Progenitor cell of endocrine pancreas (in vitro differentiated cells): ENCODE measurements around the gene LGR6. TPM values are rescaled to one million over a fixed set of nuclear protein-coding genes. Genes with fewer than 3 reads are reported as not detected.

Source experiments
- DNase-seq: peaks from one replicate; pipeline ENCODE4 v3.0.0; 2021; ENCODE audit warnings: low spot score; ENCODE audit not compliant: unreplicated experiment
- H3K27ac Mint-ChIP-seq: 2 replicates; pipeline ENCODE4 v1.8.0; 2021; ENCODE audit warnings: mild to moderate bottlenecking, moderate library complexity, mixed read lengths
- H3K27me3 Mint-ChIP-seq: 2 replicates; pipeline ENCODE4 v1.8.0; 2021; ENCODE audit warnings: mixed read lengths
- H3K36me3 Mint-ChIP-seq: 2 replicates; pipeline ENCODE4 v1.8.0; 2022; ENCODE audit warnings: mixed read lengths; ENCODE audit not compliant: insufficient read depth
- H3K4me1 Mint-ChIP-seq: 2 replicates; pipeline ENCODE4 v1.8.0; 2021; ENCODE audit warnings: low read depth, mixed read lengths
- H3K4me3 Mint-ChIP-seq: 2 replicates; pipeline ENCODE4 v1.8.0; 2021; ENCODE audit warnings: low read depth, mild to moderate bottlenecking, moderate library complexity, mixed read lengths
- H3K9me3 Mint-ChIP-seq: 2 replicates; pipeline ENCODE4 v1.8.0; 2021; ENCODE audit warnings: low read depth, mixed read lengths
- total RNA-seq: library from RNA; stranded (reverse); gene quantifications from 2 replicates; pipeline ENCODE4 v1.2.1, GENCODE V29; 2021
- TF ChIP-seq, protein P1 (sequence below): fragments of 200-600 bp; sonication (generic); IDR thresholded peaks from one replicate; pipeline ENCODE4 v1.5.0; 2021; ENCODE audit warnings: antibody characterized with exemption, mild to moderate bottlenecking; ENCODE audit not compliant: unreplicated experiment

LGR6 gene
- total RNA-seq, 1 donor from 2014 or later, result 0.50 TPM

DNA sequence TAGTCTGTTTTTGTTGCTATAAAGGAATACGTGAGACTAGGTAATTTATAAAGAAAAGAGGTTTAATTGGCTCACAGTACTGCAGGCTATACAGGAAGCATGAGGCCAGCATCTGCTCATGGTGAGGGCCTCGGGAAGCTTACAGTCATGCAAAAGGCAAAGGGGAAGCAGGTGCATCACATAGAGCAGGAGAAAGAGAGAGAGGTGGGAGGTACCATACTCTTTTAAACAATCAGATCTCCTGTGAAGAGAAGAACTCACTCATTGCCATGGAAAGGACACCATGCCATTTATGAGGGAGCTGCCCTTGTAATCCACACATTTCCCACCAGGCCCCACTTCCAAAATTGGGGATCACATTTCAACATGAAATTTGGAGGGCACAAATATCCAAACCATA lies 167.6 kb downstream of the LGR6 start:
- DNase-seq, result no peak
- H3K36me3 Mint-ChIP-seq, result no peaks in the 10 kb centered on the region
- H3K27ac Mint-ChIP-seq, result no peak overlapping the region
- no peak overlapping the region for H3K4me3 Mint-ChIP-seq
- H3K27me3 Mint-ChIP-seq, result no peaks in the 10 kb centered on the region
- TF ChIP-seq, protein P1, sequence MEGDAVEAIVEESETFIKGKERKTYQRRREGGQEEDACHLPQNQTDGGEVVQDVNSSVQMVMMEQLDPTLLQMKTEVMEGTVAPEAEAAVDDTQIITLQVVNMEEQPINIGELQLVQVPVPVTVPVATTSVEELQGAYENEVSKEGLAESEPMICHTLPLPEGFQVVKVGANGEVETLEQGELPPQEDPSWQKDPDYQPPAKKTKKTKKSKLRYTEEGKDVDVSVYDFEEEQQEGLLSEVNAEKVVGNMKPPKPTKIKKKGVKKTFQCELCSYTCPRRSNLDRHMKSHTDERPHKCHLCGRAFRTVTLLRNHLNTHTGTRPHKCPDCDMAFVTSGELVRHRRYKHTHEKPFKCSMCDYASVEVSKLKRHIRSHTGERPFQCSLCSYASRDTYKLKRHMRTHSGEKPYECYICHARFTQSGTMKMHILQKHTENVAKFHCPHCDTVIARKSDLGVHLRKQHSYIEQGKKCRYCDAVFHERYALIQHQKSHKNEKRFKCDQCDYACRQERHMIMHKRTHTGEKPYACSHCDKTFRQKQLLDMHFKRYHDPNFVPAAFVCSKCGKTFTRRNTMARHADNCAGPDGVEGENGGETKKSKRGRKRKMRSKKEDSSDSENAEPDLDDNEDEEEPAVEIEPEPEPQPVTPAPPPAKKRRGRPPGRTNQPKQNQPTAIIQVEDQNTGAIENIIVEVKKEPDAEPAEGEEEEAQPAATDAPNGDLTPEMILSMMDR, result no peak
- H3K4me1 Mint-ChIP-seq, result peaks cover 8% of the 10 kb centered on the region
- no peaks in the 10 kb centered on the region for H3K9me3 Mint-ChIP-seq

DNA sequence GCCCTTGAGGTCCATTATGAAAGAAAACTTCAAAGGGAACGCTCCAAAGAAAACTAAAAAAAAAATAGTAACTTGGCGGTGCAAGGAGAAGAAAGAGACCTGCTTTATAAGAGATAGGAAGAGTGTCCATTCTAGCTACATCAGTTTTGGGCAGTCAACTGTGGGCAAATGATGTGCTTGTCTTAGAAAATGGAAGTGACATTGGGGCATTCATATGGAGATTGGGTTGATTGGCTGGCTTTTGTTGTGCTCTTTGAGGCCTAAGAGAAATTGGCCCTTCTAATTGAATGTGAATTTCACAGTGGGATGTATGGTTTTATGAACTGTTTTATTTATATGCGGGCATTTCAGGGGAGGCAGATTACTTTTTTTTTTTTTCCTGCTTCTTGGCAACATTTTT lies 168.1 kb downstream of the LGR6 start:
- H3K4me3 Mint-ChIP-seq, result no peak overlapping the region
- no peaks in the 10 kb centered on the region for H3K27me3 Mint-ChIP-seq
- H3K4me1 Mint-ChIP-seq, result peaks cover 8% of the 10 kb centered on the region
- H3K36me3 Mint-ChIP-seq, result no peaks in the 10 kb centered on the region
- peak overlapping the region; percentile 68 for H3K27ac Mint-ChIP-seq
- DNase-seq, result no peak
- H3K9me3 Mint-ChIP-seq, result no peaks in the 10 kb centered on the region
- TF ChIP-seq, protein P1, result no peak

DNA sequence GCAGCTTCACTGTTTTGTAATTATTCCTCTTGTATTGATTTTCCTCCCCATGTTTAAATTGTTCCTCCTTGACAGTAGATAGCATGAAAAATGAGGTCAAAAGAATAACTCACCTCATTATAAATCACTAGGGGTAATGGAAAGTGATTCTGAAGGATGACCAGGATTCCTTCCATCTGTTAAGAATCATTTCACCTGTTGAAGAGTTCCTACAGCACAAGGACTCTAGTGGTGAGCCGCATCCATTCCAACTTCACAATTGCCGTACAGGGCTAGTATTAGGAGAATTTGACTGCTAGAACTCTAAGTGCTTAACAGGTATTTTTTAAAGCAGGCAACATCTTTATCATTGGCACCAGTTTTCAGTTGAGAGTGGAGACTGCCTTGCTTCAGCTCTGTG lies 168.6 kb downstream of the LGR6 start:
- H3K27me3 Mint-ChIP-seq, result no peaks in the 10 kb centered on the region
- H3K36me3 Mint-ChIP-seq, result no peaks in the 10 kb centered on the region
- DNase-seq, result no peak
- no peak overlapping the region for H3K27ac Mint-ChIP-seq
- H3K4me3 Mint-ChIP-seq, result no peak overlapping the region
- H3K9me3 Mint-ChIP-seq, result no peaks in the 10 kb centered on the region
- TF ChIP-seq, protein P1, result no peak
- peaks cover 8% of the 10 kb centered on the region for H3K4me1 Mint-ChIP-seq

DNA sequence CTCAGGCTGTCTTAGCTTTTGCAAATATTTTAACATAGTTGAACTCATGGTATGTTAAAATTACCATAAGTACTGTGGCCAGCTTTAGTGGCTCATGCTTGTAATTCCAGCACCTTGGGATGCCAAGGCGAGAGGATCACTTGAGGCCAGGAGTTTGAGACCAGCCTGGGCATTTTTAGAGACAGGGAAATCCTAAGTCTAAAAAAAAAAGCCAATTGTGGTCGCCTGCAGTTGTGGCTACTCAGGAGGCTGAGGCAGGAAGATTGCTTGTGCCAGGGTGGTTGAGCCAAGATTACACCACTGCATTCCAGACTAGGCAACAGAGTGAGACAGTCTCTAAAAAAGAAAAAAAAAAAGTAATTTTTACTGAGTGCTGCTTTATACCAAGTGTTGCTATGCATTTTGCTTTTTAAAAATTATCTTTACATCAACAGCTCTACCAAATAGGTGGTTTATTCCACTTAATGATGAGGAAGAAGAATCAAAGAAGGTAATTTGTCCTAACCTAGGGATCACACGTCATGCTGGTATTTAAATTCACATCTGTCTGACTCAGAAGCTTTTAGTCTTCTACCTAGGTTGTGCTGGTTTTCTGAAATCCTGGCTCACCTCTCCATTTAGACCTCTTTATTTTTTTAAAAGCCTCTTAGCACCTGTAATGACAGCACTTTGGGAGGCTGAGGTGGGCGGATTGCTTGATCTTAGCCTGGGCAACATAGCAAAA lies 171.7 kb downstream of the LGR6 start:
- no peaks in the 10 kb centered on the region for H3K27me3 Mint-ChIP-seq
- no peak overlapping the region for H3K4me3 Mint-ChIP-seq
- H3K27ac Mint-ChIP-seq, result no peak overlapping the region
- H3K9me3 Mint-ChIP-seq, result no peaks in the 10 kb centered on the region
- no peak for DNase-seq
- H3K36me3 Mint-ChIP-seq, result no peaks in the 10 kb centered on the region
- H3K4me1 Mint-ChIP-seq, result peaks cover 8% of the 10 kb centered on the region
- TF ChIP-seq, protein P1, result no peak

DNA sequence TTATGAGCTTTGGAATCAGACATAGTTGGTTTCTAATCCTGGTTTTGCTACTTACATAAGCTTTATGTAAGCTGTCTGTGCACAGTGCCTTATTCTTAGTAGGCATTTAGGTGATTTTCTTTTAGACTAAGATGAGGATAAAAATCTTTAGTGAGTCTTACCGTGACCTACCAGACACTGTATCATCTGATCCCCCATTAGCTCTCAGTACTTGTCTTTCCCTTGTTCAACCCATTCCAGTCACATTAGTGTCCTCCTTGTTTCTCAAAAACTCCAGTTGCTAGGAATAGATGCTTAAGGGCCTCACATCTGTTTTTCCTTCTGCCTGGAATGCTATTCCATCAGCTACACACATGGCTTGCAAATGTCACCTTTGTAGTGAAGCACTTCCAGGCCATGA lies 173.7 kb downstream of the LGR6 start:
- Mint-ChIP-seq H3K4me1 (peaks cover 1% of the 10 kb centered on the region), H3K4me3 (no peak overlapping the region), H3K27ac (no peak overlapping the region), H3K27me3 (no peaks in the 10 kb centered on the region), H3K36me3 (no peaks in the 10 kb centered on the region), H3K9me3 (no peaks in the 10 kb centered on the region)
- TF ChIP-seq, protein P1, result no peak
- DNase-seq, result no peak

Other genes starting within 250 kb of the LGR6 start
- gene LMOD1, start 247.3 kb upstream of the LGR6 start, total RNA-seq, result 0.41 and 0.62 TPM in 2 replicates
- 43.5 and 49.5 TPM in 2 replicates for gene TIMM17A, start 238.3 kb upstream of the LGR6 start, total RNA-seq
- 54.7 and 59.5 TPM in 2 replicates for gene RNPEP, start 211.2 kb upstream of the LGR6 start, total RNA-seq
- 71.9 and 74.3 TPM in 2 replicates for gene ELF3, start 183.2 kb upstream of the LGR6 start, total RNA-seq
- gene GPR37L1, start 70.9 kb upstream of the LGR6 start, total RNA-seq, result 0.04 TPM in 1 of 2 replicates, not detected in the other
- 43.7 and 57.2 TPM in 2 replicates for gene ARL8A, start 49.1 kb upstream of the LGR6 start, total RNA-seq
- gene PTPN7, start 33.2 kb upstream of the LGR6 start, total RNA-seq, result not detected in 2 replicates
- 25.5 and 30.6 TPM in 2 replicates for gene UBE2T, start 148.1 kb downstream of the LGR6 start, total RNA-seq
- gene PPP1R12B, start 154.9 kb downstream of the LGR6 start, total RNA-seq, result 41.1 and 44.9 TPM in 2 replicates